Measurements from ENCODE around the gene LRTM2. TPM values are rescaled to one million over a fixed set of nuclear protein-coding genes. Genes with fewer than 3 reads are reported as not detected.

LRTM2 gene
- total RNA-seq, 1 experiment from 2014 or later: not detected

GRCh38 chr12:1864456-1864855, 44.1 kb downstream of the LRTM2 start:
- H3K4me3 ChIP-seq: no peak overlapping the region
- H3K9me3 ChIP-seq (replicated peaks): no peaks in the 10 kb centered on the region
- no peak for DNase-seq
- no peaks in the 10 kb centered on the region; the same call in 1 of the 2 replicates for H3K36me3 ChIP-seq
- no peak overlapping the region for H3K27ac ChIP-seq
- H3K4me1 ChIP-seq: no peaks in the 10 kb centered on the region
- H3K27me3 ChIP-seq: no peaks in the 10 kb centered on the region

- Histone ChIP-seq H3K9me3 (replicated peaks) (no peaks in the 10 kb centered on the region), H3K36me3 (no peaks in the 10 kb centered on the region; the same call in 1 of the 2 replicates), H3K27me3 (no peaks in the 10 kb centered on the region), H3K4me1 (no peaks in the 10 kb centered on the region), H3K4me3 (no peak overlapping the region), H3K27ac (no peak overlapping the region)
- no peak for DNase-seq
Observed at GRCh38 chr12:1864867-1865266, 44.5 kb downstream of the LRTM2 start.

- no peak for DNase-seq
- H3K4me3 ChIP-seq: no peak overlapping the region
- no peaks in the 10 kb centered on the region for H3K9me3 ChIP-seq (replicated peaks)
- no peak overlapping the region for H3K27ac ChIP-seq
- no peaks in the 10 kb centered on the region for H3K27me3 ChIP-seq
- no peaks in the 10 kb centered on the region for H3K4me1 ChIP-seq
- no peaks in the 10 kb centered on the region; the same call in 1 of the 2 replicates for H3K36me3 ChIP-seq
Observed at GRCh38 chr12:1865284-1865866, 45.0 kb downstream of the LRTM2 start.

- no peaks in the 10 kb centered on the region for H3K9me3 ChIP-seq (replicated peaks)
- DNase-seq: no peak
- H3K4me3 ChIP-seq: no peak overlapping the region
- H3K4me1 ChIP-seq: no peaks in the 10 kb centered on the region
- H3K36me3 ChIP-seq: no peaks in the 10 kb centered on the region
- no peak overlapping the region for H3K27ac ChIP-seq
- no peaks in the 10 kb centered on the region for H3K27me3 ChIP-seq
Observed at GRCh38 chr12:1869145-1869544, 48.8 kb downstream of the LRTM2 start.

DNA sequence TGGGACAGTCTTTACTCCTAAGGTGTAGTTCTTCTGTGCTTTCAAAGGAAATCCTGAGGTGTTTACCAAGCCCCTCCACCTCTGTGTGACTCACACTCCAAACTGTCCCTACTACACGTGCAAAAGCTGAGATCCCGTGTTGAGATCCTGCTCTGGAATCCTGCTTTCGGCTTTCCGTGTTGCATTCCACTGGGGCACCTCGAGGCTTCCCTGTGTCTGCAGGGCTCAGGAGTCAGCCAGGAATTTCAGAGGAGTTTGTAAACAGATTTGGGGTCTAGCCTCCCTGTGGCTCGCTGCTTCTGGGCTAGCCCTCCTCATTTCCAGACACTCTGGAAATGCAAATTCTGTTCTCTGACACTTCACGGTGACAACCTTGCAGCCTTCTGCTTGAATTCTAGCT, 49.7 kb downstream of the LRTM2 start:
- Histone ChIP-seq H3K4me1 (no peaks in the 10 kb centered on the region), H3K9me3 (replicated peaks) (no peaks in the 10 kb centered on the region), H3K4me3 (no peak overlapping the region), H3K36me3 (no peaks in the 10 kb centered on the region), H3K27ac (no peak overlapping the region), H3K27me3 (no peaks in the 10 kb centered on the region)
- no peak for DNase-seq

GRCh38 chr12:1870998-1871917, 50.9 kb downstream of the LRTM2 start:
- no peaks in the 10 kb centered on the region for H3K9me3 ChIP-seq (replicated peaks)
- H3K4me1 ChIP-seq: no peaks in the 10 kb centered on the region
- no peak overlapping the region for H3K4me3 ChIP-seq
- no peaks in the 10 kb centered on the region for H3K27me3 ChIP-seq
- H3K27ac ChIP-seq: no peak overlapping the region
- H3K36me3 ChIP-seq: no peaks in the 10 kb centered on the region
- DNase-seq: no peak

GRCh38 chr12:1872001-1872400, 51.6 kb downstream of the LRTM2 start:
- Histone ChIP-seq H3K4me3 (no peak overlapping the region), H3K27me3 (no peaks in the 10 kb centered on the region)

GRCh38 chr12:1872448-1872847, 52.1 kb downstream of the LRTM2 start:
- Histone ChIP-seq H3K4me1 (no peaks in the 10 kb centered on the region), H3K27me3 (no peaks in the 10 kb centered on the region), H3K27ac (no peak overlapping the region), H3K36me3 (no peaks in the 10 kb centered on the region), H3K4me3 (no peak overlapping the region), H3K9me3 (replicated peaks) (no peaks in the 10 kb centered on the region)
- no peak for DNase-seq

More at GRCh38 chr12:1872001-1872400, 51.6 kb downstream of the LRTM2 start:
- Histone ChIP-seq H3K9me3 (replicated peaks) (no peaks in the 10 kb centered on the region), H3K36me3 (no peaks in the 10 kb centered on the region), H3K4me1 (no peaks in the 10 kb centered on the region), H3K27ac (no peak overlapping the region)
- no peak for DNase-seq

DNA sequence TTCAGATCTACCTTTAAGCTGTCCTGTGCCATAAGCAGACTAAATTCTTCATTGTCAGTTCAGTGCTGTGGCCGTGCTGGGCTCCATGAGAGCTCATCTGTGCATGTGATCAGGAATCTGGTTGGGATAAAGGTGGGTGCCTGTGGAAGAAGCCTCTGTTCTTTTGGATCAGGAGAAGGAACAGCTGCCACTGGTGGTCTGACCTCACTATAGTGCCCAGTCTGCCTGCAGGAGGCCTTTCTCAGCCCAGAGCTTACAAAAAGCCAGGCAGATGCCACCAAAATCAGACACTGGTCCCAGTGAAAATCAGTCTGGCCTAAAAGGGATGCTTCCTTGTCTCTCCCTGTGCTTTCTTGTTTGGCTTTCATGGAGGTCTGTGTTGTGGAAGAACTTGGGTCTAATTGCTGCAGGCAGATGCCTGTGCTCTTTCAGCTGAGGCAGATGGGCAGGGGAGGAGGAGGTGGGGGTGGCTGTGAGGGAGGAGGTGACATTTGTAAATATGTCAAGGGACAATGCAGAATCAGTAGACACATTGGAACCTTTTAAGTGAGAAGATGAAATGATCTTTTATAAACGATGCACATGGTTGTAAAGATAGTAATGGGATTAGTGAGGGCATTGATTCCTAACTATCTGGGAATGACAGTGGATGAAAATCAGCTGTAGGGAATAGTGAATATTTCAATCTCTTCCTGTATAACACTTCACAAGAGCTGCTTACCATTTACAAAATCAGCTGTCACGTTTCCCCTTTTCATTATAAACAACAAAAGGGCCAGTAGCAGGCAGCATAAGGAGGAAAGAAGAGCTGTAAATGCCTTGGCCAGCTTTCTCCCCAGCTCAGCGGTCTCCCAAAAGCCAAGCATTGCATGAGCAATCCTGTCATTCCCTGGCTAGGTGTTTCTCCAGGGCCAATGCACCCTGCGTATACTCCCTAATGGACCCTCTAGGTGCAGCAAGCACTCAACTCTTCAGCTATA, 53.5 kb downstream of the LRTM2 start:
- H3K27ac ChIP-seq: no peak overlapping the region
- no peak overlapping the region for H3K4me3 ChIP-seq
- H3K4me1 ChIP-seq: no peaks in the 10 kb centered on the region
- H3K36me3 ChIP-seq: no peaks in the 10 kb centered on the region
- H3K9me3 ChIP-seq (replicated peaks): no peaks in the 10 kb centered on the region
- no peaks in the 10 kb centered on the region for H3K27me3 ChIP-seq
- DNase-seq: no peak

DNA sequence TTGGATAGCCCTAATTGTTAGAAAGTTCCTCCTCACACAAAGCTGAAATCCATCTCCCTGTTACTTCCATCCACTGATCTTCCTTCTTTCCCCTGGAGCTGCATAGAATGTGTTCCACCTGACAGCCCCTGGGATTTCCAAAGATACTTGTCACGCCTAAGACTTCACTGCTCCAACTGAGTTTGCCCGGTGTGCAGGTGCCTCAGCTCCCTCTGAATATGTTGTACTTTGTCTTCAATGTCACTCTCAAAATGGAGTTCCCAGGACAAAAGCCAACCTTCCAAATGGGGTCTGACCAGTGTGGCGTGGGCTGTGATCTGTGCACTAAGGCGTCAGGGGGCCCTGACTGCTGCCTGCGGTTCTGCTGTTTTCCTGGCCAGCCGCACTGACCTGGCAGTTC, 55.2 kb downstream of the LRTM2 start:
- Histone ChIP-seq H3K27me3 (no peaks in the 10 kb centered on the region), H3K9me3 (replicated peaks) (no peaks in the 10 kb centered on the region), H3K27ac (no peak overlapping the region), H3K4me3 (no peak overlapping the region), H3K4me1 (no peaks in the 10 kb centered on the region), H3K36me3 (no peaks in the 10 kb centered on the region)
- DNase-seq: no peak

DNA sequence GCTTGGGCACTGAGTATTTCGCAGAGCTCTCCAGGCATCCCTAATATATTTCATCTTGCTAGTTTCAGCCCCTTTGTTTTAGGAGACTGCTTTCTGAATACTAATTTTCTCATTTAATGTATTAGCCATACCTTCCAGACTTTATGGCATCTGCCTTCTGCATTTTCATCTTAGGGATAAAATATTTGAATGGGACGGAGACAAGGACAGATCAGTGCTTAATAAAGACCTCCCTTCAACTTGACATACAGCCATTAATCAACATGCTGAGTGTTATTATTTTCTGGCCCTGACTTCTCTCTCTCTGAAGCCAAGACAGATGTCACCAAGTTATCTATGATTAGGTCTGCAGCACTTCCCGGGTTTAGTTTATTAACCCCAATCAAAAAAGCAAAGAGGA, 55.7 kb downstream of the LRTM2 start:
- Histone ChIP-seq H3K4me1 (no peaks in the 10 kb centered on the region), H3K27ac (no peak overlapping the region), H3K4me3 (no peak overlapping the region), H3K27me3 (no peaks in the 10 kb centered on the region), H3K9me3 (replicated peaks) (no peaks in the 10 kb centered on the region), H3K36me3 (no peaks in the 10 kb centered on the region)
- no peak for DNase-seq

- Histone ChIP-seq H3K4me1 (no peaks in the 10 kb centered on the region), H3K27ac (no peak overlapping the region), H3K4me3 (no peak overlapping the region), H3K9me3 (replicated peaks) (no peaks in the 10 kb centered on the region), H3K36me3 (no peaks in the 10 kb centered on the region), H3K27me3 (no peaks in the 10 kb centered on the region)
- no peak for DNase-seq
Observed at GRCh38 chr12:1877169-1877878, 57.0 kb downstream of the LRTM2 start.

DNA sequence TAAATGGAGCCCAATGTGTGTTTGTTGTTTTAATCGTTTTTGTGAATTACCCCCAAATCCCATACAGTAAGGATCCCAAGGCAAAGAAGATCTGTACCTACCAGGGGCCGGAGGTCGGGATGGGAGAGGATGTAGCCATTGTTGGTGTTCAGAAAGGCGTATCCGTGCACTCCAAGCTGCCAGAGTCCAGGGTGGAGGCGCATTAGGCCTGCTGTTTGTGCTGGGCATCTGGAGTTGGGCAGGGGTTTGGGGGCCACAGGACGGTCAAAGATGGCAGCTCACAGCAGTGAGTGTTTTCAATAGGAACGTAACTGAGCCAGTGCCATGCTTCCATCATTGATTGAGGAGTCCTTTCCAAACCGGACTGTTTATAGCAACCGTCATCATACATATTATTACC, 57.8 kb downstream of the LRTM2 start:
- no peaks in the 10 kb centered on the region for H3K9me3 ChIP-seq (replicated peaks)
- no peak overlapping the region for H3K27ac ChIP-seq
- no peak for DNase-seq
- no peaks in the 10 kb centered on the region for H3K27me3 ChIP-seq
- H3K4me1 ChIP-seq: no peaks in the 10 kb centered on the region
- H3K4me3 ChIP-seq: no peak overlapping the region
- H3K36me3 ChIP-seq: no peaks in the 10 kb centered on the region

GRCh38 chr12:1878695-1879094, 58.3 kb downstream of the LRTM2 start:
- DNase-seq: no peak
- Histone ChIP-seq H3K4me1 (no peaks in the 10 kb centered on the region), H3K27me3 (no peaks in the 10 kb centered on the region), H3K36me3 (no peaks in the 10 kb centered on the region), H3K27ac (no peak overlapping the region), H3K4me3 (no peak overlapping the region), H3K9me3 (replicated peaks) (no peaks in the 10 kb centered on the region)

Data from SJCRH30 (cell line).